ENCODE data around the gene WDR13. TPM values are rescaled to one million over a fixed set of nuclear protein-coding genes. Genes with fewer than 3 reads are reported as not detected.

WDR13 gene
- total RNA-seq, 4 donors from 2014 or later, result 71.1 to 105 (median 93.2) TPM

- TF ChIP-seq POLR2AphosphoS5 (IDR thresholded peaks at IDR 0.05) (no peak), EP300 (IDR thresholded peaks at IDR 0.05) (no peak), POLR2A (IDR thresholded peaks at IDR 0.05) (no peak), CTCF (IDR thresholded peaks at IDR 0.05) (no peak)
- no peak overlapping the region for H3K4me3 ChIP-seq
- H3K27me3 ChIP-seq, result no peaks in the 10 kb centered on the region
- H3K27ac ChIP-seq, result no peak overlapping the region
- H3K36me3 ChIP-seq, result no peaks in the 10 kb centered on the region
- no peaks in the 10 kb centered on the region for H3K9me3 ChIP-seq
- DNase-seq (ENCODE audit: low spot score in 2 of 2), result no peak
- WGBS, result 58% methylated on average over 2 of the region's 2 CpGs
- H3K4me1 ChIP-seq, result no peaks in the 10 kb centered on the region
These were observed 12.6 kb upstream of the WDR13 start for GRCh38 chrX:48584698-48585097.

GRCh38 chrX:48589482-48590162, 7.7 kb upstream of the WDR13 start:
- Histone ChIP-seq H3K27me3 (no peaks in the 10 kb centered on the region), H3K36me3 (no peaks in the 10 kb centered on the region), H3K9me3 (no peaks in the 10 kb centered on the region), H3K4me3 (no peak overlapping the region), H3K4me1 (peaks cover 5% of the 10 kb centered on the region), H3K27ac (peak overlapping the region; percentile 77)
- DNase-seq (ENCODE audit: low spot score in 2 of 2), result no peak
- 52% methylated on average over 13 of the region's 13 CpGs for WGBS
- TF ChIP-seq POLR2AphosphoS5 (IDR thresholded peaks at IDR 0.05) (no peak), POLR2A (IDR thresholded peaks at IDR 0.05) (no peak), EP300 (IDR thresholded peaks at IDR 0.05) (no peak), CTCF (IDR thresholded peaks at IDR 0.05) (no peak)

- H3K27me3 ChIP-seq, result no peaks in the 10 kb centered on the region
- H3K27ac ChIP-seq, result peak overlapping the region; percentile 77
- no peak for DNase-seq (ENCODE audit: low spot score in 2 of 2)
- TF ChIP-seq CTCF (IDR thresholded peaks at IDR 0.05) (no peak), POLR2A (IDR thresholded peaks at IDR 0.05) (no peak), POLR2AphosphoS5 (IDR thresholded peaks at IDR 0.05) (no peak)
- H3K4me1 ChIP-seq, result peaks cover 5% of the 10 kb centered on the region
- H3K36me3 ChIP-seq, result no peaks in the 10 kb centered on the region
- H3K4me3 ChIP-seq, result no peak overlapping the region
- WGBS, result 84% methylated on average over 21 of the region's 21 CpGs
- H3K9me3 ChIP-seq, result no peaks in the 10 kb centered on the region
These were observed 6.8 kb upstream of the WDR13 start for GRCh38 chrX:48590203-48591103.

- no peak for DNase-seq (ENCODE audit: low spot score in 2 of 2)
- H3K4me1 ChIP-seq, result peaks cover 5% of the 10 kb centered on the region
- 57% methylated on average over 9 of the region's 9 CpGs for WGBS
- H3K4me3 ChIP-seq, result no peak overlapping the region
- H3K9me3 ChIP-seq, result no peaks in the 10 kb centered on the region
- H3K27me3 ChIP-seq, result no peaks in the 10 kb centered on the region
- TF ChIP-seq POLR2A (IDR thresholded peaks at IDR 0.05), result no peak
- TF ChIP-seq EP300 (IDR thresholded peaks at IDR 0.05), result peak; percentile 5
- peak in 2 of 3 donors; percentile 52 to 68 for TF ChIP-seq POLR2AphosphoS5 (IDR thresholded peaks at IDR 0.05)
- peak in 1 of 2 donors; percentile 28 for TF ChIP-seq CTCF (IDR thresholded peaks at IDR 0.05)
- peak overlapping the region; percentile 77 for H3K27ac ChIP-seq
- H3K36me3 ChIP-seq, result no peaks in the 10 kb centered on the region
These were observed 6.0 kb upstream of the WDR13 start for GRCh38 chrX:48591255-48591791.

- Histone ChIP-seq H3K27me3 (no peaks in the 10 kb centered on the region), H3K27ac (no peak overlapping the region), H3K9me3 (no peaks in the 10 kb centered on the region), H3K4me3 (no peak overlapping the region), H3K36me3 (no peaks in the 10 kb centered on the region), H3K4me1 (peaks cover 10% of the 10 kb centered on the region)
- 76% methylated on average over 5 of the region's 5 CpGs for WGBS
- TF ChIP-seq CTCF (IDR thresholded peaks at IDR 0.05) (no peak), EP300 (IDR thresholded peaks at IDR 0.05) (no peak), POLR2AphosphoS5 (IDR thresholded peaks at IDR 0.05) (no peak), POLR2A (IDR thresholded peaks at IDR 0.05) (no peak)
- no peak for DNase-seq (ENCODE audit: low spot score in 2 of 2)
These were observed 4.3 kb upstream of the WDR13 start for GRCh38 chrX:48592971-48593370.
